ENCODE measurements around the gene TM7SF2.

The TM7SF2 gene

GRCh38 chr11:65163684-65164083, 52.0 kb downstream of the TM7SF2 start:
- Histone ChIP-seq H3K4me1 (no peaks in the 10 kb centered on the region), H3K36me3 (no peaks in the 10 kb centered on the region), H3K4me3 (ENCODE audit: low read depth, low read length) (no peak overlapping the region), H3K9me3 (no peaks in the 10 kb centered on the region), H3K27me3 (no peaks in the 10 kb centered on the region)
- TF ChIP-seq, protein P1, sequence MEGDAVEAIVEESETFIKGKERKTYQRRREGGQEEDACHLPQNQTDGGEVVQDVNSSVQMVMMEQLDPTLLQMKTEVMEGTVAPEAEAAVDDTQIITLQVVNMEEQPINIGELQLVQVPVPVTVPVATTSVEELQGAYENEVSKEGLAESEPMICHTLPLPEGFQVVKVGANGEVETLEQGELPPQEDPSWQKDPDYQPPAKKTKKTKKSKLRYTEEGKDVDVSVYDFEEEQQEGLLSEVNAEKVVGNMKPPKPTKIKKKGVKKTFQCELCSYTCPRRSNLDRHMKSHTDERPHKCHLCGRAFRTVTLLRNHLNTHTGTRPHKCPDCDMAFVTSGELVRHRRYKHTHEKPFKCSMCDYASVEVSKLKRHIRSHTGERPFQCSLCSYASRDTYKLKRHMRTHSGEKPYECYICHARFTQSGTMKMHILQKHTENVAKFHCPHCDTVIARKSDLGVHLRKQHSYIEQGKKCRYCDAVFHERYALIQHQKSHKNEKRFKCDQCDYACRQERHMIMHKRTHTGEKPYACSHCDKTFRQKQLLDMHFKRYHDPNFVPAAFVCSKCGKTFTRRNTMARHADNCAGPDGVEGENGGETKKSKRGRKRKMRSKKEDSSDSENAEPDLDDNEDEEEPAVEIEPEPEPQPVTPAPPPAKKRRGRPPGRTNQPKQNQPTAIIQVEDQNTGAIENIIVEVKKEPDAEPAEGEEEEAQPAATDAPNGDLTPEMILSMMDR (IDR thresholded peaks at IDR 0.05; ENCODE audit: low read depth, low read length): no peak
- no peak for DNase-seq
